ENCODE results near the gene SULT1E1. TPM values are rescaled to one million over a fixed set of nuclear protein-coding genes. Genes with fewer than 3 reads are reported as not detected.

Gene SULT1E1
- total and polyA plus RNA-seq, 2 of the 8 experiments (the other 6 are each of a cell fraction or from before 2014, with no cell fraction given): not detected

DNA sequence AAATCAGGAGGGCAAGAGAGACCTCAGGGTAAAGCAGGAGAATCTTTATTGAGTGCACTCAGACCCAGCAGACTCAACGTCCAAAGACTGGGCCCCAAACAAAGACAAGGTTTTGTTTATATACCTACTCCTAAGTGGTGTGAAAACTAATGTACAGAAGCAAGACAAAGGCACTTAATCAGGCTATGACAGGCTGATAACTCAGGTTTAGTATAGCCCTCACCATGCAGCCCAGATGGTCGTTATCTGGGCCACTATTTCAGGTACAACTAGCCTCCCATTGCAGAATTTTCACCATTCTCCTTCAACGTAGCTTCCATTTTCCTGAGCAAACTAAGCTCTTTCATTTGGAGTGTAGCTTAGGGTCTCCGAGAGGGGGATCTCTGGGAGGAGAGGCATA lies 36.9 kb downstream of the SULT1E1 start (continued):
- no peak for TF ChIP-seq EGR1 (IDR thresholded peaks at IDR 0.05; ENCODE audit: borderline replicate concordance, low read depth, low read length)
- TF ChIP-seq PHF8 (conservative IDR thresholded peaks at IDR 0.05; ENCODE audit: low read depth, low read length): no peak
- TF ChIP-seq TAF7 (optimal IDR thresholded peaks at IDR 0.05; ENCODE audit: borderline replicate concordance, low read depth, low read length): no peak
- TF ChIP-seq TEAD4 (IDR thresholded peaks at IDR 0.05; ENCODE audit: low read depth, low read length): no peak
- TF ChIP-seq, protein P1, sequence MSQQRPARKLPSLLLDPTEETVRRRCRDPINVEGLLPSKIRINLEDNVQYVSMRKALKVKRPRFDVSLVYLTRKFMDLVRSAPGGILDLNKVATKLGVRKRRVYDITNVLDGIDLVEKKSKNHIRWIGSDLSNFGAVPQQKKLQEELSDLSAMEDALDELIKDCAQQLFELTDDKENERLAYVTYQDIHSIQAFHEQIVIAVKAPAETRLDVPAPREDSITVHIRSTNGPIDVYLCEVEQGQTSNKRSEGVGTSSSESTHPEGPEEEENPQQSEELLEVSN (IDR thresholded peaks at IDR 0.05): no peak
- TF ChIP-seq, protein P2, sequence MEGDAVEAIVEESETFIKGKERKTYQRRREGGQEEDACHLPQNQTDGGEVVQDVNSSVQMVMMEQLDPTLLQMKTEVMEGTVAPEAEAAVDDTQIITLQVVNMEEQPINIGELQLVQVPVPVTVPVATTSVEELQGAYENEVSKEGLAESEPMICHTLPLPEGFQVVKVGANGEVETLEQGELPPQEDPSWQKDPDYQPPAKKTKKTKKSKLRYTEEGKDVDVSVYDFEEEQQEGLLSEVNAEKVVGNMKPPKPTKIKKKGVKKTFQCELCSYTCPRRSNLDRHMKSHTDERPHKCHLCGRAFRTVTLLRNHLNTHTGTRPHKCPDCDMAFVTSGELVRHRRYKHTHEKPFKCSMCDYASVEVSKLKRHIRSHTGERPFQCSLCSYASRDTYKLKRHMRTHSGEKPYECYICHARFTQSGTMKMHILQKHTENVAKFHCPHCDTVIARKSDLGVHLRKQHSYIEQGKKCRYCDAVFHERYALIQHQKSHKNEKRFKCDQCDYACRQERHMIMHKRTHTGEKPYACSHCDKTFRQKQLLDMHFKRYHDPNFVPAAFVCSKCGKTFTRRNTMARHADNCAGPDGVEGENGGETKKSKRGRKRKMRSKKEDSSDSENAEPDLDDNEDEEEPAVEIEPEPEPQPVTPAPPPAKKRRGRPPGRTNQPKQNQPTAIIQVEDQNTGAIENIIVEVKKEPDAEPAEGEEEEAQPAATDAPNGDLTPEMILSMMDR (IDR thresholded peaks at IDR 0.05; ENCODE audit: control extremely low read depth in 1 of 3, insufficient read depth in 1 of 3, low read depth in 1 of 3, low read length in 3 of 3): no peak
